OCI-LY3 (cell line): ENCODE data around the gene TLE5.

Experiments
- EZH2phosphoT487 ChIP-seq: fragments of 200-600 bp; shearing (Covaris generic); IDR thresholded peaks from 2 replicates; pipeline ENCODE4 v1.6.1; 2018; ENCODE audit warnings: antibody characterized with exemption, mixed run types, low read depth
- TF ChIP-seq, protein P1 (sequence below): fragments of 200-600, 300-600 bp; sonication (generic); IDR thresholded peaks from 2 replicates; pipeline ENCODE4 v1.5.1; 2014; ENCODE audit warnings: antibody characterized with exemption, low read length, low read depth

DNA sequence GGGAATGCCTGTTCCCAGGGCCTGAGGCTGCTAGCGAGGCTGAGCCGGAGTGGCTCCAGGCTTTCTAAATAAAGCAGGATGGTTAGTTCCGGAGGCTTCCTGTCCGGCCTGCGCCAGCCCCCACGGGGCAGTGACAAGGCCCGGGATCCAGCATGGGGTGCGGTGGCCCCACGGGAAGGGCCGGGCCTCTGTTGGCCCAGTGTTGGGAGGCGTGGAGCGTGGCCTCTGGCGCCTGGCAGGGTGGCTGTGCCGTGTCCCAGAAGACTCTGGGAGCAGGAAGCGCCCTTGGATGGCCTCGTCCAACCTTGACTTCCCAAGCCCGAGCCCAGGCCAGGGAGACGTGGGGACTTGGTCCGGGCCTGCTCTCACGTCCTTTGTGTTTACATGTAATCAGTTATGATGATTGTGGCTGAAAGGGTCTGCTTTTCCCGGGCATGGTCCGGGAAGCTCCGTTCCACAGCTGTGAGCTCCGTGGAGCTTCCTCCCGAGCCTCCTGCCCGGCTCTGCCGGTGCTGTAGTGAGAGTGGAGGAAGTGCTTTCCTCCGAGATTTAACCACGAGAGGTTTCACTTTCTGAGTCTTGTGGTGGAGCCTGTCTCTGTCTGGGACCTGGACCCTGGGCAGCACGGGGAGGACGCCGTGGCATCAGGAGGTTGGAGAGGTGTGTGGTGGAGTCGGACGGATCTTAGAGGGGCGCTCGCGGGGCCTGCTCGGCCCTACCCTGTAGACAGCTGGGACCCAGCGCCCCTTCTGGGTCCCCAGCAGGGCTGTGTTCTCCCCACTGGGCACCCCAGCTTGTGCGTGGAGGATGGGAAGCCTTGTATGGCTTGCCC lies 36.4 kb upstream of the TLE5 start:
- TF ChIP-seq, protein P1, sequence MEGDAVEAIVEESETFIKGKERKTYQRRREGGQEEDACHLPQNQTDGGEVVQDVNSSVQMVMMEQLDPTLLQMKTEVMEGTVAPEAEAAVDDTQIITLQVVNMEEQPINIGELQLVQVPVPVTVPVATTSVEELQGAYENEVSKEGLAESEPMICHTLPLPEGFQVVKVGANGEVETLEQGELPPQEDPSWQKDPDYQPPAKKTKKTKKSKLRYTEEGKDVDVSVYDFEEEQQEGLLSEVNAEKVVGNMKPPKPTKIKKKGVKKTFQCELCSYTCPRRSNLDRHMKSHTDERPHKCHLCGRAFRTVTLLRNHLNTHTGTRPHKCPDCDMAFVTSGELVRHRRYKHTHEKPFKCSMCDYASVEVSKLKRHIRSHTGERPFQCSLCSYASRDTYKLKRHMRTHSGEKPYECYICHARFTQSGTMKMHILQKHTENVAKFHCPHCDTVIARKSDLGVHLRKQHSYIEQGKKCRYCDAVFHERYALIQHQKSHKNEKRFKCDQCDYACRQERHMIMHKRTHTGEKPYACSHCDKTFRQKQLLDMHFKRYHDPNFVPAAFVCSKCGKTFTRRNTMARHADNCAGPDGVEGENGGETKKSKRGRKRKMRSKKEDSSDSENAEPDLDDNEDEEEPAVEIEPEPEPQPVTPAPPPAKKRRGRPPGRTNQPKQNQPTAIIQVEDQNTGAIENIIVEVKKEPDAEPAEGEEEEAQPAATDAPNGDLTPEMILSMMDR: no peak
- no peak for TF ChIP-seq EZH2phosphoT487
